GM12875 (cell line): ENCODE measurements around the gene BICD1.

Experiments used
- H3K4me3 ChIP-seq: one replicate; pipeline ENCODE4 v1.5.1; 2011; ENCODE audit warnings: low read depth, low read length, control low read depth
- CTCF ChIP-seq: IDR thresholded peaks from 2 replicates; pipeline ENCODE4 v1.5.1; 2011; ENCODE audit warnings: low read depth, mild to moderate bottlenecking, control low read depth, inconsistent platforms, low read length, moderate library complexity, borderline replicate concordance; ENCODE audit not compliant: insufficient read depth

The BICD1 gene

GRCh38 chr12:32423559-32423958 lies 316.9 kb downstream of the BICD1 start:
- TF ChIP-seq CTCF = no peak
- H3K4me3 ChIP-seq = no peak overlapping the region

- no peak overlapping the region for H3K4me3 ChIP-seq
- TF ChIP-seq CTCF = no peak
Measured at GRCh38 chr12:32431025-32431424, 324.4 kb downstream of the BICD1 start.
